Epithelial cell of prostate (primary cell): ENCODE data around the gene PHEX.

Experiments used
- DNase-seq: peaks from one replicate; pipeline ENCODE4 v3.0.0-alpha.2; 2011; ENCODE audit warnings: low read depth, low spot score
- H3K27ac ChIP-seq: fragments of 450-650 bp; 2 replicates; pipeline ENCODE4 v1.5.1; 2017; ENCODE audit warnings: mild to moderate bottlenecking

PHEX gene

DNA sequence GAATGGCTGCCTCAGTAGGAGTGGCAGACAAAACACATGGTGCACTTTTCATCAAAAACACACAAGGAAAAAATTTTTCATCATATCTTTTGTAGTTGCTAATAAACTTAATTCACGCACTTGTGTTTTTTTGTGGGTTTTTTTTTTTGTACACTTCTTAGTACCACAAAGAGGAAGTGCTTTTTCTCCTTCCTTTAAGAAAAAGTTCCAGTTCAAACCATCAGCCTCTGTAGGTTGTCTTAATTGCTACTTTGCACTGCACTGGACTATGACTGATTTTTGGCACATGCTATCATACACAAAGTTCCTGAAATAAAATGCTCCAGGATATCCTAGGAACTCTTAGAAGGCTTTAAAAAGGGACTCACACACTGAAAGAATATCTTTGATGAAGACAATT, at the start of gene PHEX:
PHEX (plus strand) TSS at position 242 of the 400 bp plus-strand sequence. CDS start 681 bp downstream, outside the sequence.
- no peak for DNase-seq
- no peak within 1 kb of the TSS for H3K27ac ChIP-seq

DNA sequence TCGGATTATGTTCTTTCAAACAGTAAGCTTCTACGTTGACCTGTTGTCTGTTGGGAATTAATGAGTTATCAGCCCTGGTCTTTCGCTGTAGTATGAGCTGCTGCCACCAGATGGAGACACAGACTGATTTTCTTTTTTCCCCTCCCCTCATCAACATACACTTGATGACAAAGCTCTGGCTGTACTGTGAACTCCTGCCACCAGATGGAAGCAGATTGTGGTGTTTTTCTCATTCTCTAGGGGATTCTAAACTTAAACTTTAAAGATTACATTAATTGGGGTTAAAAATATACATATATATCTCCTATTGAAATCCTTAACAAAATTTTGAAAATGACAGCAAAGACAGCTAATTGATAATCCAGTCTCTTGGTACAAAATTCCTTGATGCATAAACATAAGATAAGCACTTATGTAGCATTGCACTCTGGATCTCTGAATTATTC, 46.8 kb upstream of the PHEX start:
- H3K27ac ChIP-seq, result peak overlapping the region; percentile 34
- no peak for DNase-seq

DNA sequence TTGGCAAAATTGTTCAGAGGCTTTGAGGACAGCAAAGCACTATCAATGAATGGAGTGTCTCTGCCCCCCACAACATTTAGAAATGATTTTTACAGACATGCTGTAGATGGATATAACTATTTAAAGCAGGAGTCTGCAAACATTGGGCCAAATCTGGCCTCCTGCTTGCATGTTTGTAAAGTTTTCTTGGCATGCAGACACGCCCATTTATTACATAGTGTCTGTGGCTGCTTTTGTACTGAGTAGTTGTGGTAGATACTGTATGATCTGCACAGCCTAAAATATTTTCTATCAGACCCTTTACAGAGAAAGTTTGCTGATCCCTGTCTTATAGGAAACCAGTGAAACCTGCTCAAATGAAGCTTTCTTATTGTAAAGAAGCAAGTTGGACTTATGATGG, 45.5 kb upstream of the PHEX start:
- DNase-seq, result no peak
- peak overlapping the region; percentile 34 for H3K27ac ChIP-seq

DNA sequence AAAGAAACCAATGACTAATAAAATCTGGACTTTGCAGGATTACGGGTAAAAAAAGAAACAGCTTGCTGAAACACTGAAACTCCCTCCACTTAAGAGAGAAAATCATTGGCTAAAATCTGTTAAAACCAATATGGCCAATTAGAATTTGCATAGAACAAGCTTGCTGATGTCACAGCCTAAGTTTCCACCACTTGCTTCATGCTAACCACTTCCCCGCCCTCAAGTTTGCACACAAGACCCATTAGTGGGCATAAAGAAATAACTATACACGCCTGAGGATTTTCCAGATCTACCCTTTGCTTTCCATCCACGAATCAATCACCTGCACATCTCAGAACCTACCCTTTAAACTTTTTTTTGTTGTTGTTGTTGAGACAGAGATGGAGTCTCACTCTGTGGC, 42.7 kb upstream of the PHEX start:
- H3K27ac ChIP-seq, result no peak overlapping the region
- DNase-seq, result no peak

DNA sequence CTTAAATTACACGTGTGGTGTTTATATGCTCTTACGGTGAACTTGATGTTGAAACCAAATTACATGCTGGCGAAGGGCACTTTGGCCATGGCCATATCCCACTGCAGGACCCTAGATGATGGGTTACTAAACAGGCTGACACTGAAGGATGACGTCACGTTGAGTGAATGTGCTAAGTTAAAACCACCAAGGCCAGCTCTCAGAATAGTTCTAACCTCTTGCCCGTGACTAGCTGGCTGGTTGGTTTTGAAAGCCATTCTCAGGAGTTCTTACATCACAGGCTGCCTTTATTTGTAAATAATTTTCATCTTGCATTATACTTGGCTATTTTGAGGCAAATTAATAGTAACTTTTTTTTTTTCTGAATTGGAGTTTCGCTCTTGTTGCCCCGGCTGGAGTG, 41.3 kb upstream of the PHEX start:
- no peak for DNase-seq
- H3K27ac ChIP-seq, result no peak overlapping the region

DNA sequence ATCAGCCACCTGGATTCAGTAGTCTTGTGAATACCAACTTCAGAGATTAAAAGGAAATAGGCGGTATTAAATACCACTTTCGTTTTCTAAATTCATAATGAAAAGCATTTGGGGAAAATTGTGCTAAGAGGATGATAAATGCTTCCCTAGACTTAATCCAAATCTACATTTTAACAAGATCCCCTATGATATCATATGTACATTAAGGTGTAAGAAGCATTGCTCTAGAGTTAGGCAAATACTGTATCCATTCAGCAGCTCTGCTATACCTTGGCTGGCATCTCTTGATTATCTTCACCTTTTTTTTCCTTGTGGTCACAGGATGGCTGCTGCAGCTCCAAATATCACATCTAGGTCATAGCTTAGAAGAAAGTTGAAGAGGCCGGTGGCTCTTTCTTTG, 40.6 kb upstream of the PHEX start:
- no peak for DNase-seq
- H3K27ac ChIP-seq, result no peak overlapping the region

DNA sequence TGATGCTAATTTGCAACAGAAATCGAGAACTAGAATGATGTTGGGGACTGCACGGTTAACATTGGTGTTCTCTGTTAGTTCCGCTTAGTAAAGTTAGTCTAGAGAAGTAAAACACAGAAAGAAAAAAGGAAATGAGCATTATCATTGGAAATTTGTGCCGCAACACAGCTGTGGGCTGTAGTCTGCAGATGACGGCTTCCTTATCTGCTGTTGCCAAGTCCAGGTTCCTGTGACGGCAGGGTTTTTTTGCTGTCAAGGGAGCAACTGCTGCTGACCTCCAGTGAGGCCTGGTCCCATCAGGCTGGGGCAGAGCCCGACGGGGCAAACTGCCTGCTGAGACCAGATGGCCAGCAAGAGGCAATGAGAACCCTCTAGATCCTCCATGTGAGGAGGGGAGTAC, 38.9 kb upstream of the PHEX start:
- DNase-seq, result no peak
- no peak overlapping the region for H3K27ac ChIP-seq

DNA sequence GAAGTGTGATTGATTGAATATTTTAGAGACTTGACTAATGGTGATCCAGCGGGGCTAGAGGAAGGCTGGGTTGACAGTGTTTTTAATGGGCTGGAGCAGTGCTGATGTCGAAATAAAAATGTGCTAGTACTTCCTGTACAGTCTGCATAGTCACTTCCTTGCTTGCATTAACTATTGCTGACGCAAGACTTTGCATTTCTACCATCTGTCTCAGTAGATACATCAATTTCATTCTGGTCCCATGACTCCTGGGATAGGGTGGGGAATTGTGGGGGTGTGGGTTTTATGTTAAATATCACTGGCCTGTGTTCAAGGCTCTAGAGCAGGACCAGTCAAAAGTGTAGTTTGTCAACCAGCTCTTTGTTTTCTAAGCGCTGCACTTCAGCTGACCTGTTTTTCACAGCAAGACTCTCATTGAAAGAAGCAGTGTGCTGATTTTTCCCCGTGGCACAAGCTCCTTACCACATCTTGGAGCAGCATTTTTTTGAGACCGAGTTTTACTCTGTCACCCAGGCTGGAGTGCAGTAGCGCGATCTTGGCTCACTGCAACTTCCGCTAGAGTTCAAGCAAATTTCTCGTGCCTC, 35.2 kb upstream of the PHEX start:
- DNase-seq, result no peak

DNA sequence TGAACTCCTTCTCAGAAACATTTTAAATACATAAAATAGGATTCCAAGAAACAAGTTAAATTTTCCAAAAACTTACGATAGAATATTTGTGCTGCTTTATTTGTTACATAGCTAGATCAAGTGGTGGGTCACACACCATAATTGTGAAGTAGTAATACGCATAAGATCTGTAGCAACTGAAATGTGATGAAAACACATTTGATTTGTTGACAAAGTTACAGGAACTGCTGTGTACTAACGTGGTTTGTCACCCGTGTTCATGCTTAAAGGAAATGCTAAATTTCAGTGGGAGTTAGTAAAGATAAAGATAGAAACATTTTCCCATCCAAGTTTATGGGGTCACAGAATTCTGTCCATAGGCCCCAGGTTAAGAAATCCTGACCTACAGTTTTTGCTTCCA, 34.1 kb upstream of the PHEX start:
- no peak overlapping the region for H3K27ac ChIP-seq
- no peak for DNase-seq

More for the DNA sequence above, 35.2 kb upstream of the PHEX start:
- peak overlapping the region; percentile 60 for H3K27ac ChIP-seq

DNA sequence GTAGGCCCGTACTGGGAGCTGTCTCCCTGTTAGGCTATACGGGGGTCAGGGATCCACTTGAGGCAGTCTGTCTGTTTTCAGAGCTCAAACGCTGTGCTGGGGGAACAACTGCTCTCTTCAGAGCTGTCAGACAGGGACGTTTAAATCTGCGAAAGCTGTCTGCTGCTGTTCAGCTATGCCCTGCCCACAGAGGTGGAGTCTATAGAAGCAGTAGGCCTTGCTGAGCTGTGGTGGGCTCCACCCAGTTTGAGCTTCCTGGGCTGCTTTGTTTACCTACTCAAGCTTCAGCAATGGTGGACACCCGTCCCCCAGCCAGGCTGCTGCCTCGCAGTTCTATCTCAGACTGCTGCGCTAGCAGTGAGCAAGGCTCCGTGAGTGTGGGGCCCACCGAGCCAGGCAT, 27.3 kb upstream of the PHEX start:
- H3K27ac ChIP-seq, result no peak overlapping the region
- DNase-seq, result no peak

DNA sequence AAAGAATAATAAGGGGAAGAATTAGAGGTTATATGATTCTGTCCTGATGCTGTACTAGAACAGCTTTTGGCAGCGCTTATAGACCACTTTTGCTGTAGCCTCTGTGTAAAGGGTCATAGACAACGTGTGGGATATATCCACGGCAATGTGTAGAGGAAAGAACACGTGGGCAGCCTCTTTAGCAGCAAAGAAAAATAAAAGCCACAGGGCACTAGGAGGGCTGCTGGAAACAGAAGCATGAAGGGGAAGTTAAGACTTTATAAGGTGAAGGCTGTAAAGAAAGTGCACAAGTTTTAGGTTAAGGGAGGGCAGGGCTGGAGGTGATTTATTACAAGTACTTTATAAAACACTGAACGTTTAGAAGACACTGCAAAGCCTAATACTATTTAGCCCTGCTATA, 20.1 kb upstream of the PHEX start:
- no peak overlapping the region for H3K27ac ChIP-seq
- no peak for DNase-seq

DNA sequence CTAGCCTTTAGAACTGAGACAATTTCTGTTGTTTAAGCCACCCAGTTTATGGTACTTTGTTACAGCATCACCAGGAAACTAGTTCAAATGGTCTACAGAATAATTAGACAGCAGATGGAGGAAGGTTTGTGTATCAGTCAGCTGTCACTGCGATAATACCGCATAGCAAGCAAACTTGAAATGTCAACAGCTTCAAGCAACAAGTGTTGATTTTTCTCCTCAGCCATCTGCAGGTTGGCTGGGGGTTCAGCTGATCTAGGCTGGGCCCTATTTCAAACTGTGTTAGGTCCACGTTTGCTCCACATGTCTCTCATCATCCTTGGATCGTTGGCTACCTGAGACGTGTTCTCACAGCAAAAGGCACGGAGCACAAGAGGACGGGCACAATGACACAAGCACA, 19.2 kb upstream of the PHEX start:
- DNase-seq, result no peak
- H3K27ac ChIP-seq, result no peak overlapping the region

DNA sequence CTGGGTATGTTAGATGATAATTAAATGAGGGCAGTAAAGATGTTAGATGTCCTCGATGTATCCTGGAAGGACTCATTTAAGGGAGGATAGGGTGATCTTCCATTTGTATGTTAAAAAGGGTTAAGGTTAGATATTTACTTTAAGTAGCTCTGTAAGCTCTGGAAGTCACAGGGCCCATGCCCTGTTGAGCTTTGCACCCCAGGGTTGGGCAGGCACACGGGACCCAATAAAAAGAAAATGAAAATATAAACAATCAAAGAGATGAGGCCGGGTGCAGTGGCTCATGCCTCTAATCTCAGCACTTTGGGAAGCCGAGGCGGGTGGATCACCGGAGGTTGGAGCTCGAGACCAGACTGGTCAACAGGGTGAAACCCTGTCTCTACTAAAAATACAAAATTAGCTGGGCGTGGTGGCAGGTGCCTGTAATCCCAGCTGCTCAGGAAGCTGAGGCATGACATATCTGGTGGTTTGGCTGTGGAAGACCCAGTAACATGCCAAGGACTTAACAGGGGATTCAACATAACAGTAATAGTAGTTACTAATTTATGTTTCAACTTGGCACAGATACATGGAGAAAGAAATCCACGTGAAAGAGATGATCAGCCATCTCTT, 16.9 kb upstream of the PHEX start:
- H3K27ac ChIP-seq, result no peak overlapping the region
- DNase-seq, result no peak

DNA sequence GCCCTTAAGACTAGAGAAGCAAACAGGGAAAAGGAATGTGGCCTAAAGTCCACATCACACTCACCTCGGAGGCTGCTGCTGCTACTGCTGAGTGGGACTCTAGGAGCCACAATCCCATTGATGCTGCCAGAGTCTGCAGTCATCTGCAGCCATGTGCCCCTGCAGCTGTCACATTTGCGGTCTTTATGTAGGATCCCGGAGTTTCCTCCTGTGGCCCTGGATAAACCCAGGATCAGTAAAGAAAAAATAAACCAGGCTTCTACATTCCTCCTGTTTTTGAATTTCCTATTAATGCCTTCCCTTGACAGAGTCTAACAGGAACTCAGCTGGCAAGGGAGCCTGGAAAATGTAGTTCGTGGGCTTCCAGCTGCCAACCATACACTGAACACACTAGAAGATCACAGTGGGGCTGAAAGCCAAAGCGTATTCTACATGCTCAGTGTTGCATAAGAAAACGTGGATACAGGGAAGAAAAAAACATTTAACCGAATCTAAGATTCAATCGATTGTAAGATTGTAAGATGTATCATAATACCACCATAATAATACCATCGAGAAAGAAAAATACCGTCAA, 10.3 kb upstream of the PHEX start:
- no peak overlapping the region for H3K27ac ChIP-seq
- DNase-seq, result no peak

DNA sequence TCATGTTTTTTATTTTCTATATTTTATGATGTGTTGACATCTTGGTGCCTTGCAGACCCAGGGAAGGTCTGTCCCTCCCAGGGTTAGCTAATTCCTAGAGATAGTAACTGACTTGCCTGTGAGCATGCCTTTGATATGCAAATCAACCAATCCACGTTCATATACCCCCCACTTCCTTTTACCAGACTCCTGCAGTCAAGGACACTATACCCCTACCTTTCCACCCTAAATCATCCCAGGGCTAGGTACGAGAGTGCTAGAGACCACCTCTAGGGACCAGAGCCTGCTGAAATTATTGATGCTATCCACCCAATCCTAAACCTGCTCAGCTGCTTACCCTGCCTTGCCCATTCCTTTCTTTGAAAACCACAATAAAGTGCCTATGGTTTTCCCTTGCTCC, 7.5 kb upstream of the PHEX start:
- no peak for DNase-seq
- H3K27ac ChIP-seq, result no peak overlapping the region

DNA sequence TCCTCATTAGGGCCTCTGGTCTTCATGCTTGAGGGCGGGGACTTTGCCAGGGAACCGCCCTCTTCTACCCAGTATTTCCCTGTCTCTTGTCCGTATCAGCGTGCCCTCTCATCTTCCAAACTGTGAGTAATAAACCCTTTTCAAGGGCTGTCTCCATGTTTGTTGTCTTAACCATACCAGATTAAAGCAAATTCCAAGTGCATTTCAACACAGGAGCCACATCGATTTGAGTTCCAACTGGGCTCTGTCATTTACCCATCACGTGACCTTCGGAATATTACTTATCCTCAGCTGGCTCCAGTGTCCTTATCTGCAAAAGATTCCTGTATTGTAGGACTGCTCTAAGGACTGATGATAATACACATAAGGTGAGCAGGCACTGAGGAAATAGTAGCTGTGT, 6.4 kb upstream of the PHEX start:
- DNase-seq, result no peak
- no peak overlapping the region for H3K27ac ChIP-seq

DNA sequence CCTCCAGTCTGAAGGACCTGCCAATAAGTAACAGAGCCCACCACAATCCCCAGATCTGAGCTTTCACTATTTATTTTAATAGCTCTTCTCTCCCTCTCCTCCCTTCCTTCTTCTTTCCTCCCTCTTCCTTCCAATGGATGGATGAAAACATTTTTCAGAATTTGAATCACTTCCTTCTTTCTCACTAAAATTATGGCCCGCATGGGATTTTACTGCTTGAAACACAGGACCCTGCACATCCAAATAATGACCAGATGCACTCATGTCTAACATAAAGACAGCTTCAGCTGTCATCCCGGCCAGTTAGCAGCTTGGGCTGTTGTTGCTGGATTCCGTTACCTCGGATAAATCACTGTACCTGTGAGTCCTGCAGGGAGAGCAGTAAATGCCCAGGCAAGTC, 5.4 kb upstream of the PHEX start:
- no peak overlapping the region for H3K27ac ChIP-seq
- DNase-seq, result no peak

DNA sequence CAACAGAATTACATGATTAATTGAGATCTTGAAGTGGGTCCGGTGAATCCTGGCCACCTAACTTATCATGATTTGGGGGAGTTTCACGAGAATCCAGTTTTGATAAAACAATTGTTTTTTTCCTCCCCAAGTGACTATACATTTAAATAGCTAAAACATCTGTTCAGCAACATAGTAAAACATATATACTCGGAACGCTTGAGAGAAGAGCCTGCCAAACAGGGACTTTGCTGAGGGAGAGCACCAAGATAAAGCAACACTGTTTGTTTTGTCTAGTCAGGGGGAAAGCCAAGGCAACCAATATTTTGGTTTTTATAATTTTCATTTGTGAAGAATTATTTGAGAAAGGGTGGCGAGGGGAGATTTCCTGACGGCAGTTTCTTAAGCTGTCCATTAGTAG, 381 bp downstream of the PHEX start:
- no peak overlapping the region for H3K27ac ChIP-seq
- no peak for DNase-seq

DNA sequence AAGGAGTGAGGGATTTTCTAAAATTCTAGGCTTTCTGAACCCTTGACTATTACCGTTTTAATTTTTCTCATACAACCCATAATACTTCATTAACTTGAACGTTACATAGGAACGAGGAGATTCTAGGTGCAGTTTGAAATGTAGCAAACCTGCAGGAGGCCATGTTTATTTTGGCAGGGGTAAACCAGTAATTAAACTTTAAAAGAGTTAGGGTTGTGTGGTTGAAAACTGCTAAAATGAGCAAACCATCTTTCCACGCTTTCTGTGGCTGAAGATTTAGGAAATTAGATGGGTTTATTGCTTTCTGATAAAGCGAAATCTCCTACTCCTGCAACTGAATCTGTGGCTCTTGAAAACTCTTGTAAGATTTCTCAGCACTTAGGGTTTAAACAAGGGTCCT, 1.7 kb downstream of the PHEX start:
- no peak for DNase-seq
- H3K27ac ChIP-seq, result no peak overlapping the region

DNA sequence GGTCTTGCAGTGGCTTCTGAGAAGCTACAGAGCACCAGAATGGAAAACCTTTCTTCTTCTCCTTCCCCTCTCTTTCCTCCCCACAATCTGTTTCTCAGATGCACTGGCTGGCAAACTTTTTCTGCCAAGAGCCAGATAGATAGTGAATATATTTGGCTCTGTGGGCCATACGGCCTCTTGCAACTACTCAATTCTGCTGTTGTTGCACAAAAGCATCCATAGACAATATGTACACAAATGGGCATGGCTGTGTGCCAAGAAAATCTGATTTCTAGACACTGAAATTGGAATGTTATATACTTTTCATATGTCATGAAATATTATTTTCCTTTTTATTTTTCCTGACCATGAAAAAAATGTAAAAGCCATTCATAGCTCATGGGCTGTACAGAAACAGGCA, 3.1 kb downstream of the PHEX start:
- no peak for DNase-seq
- no peak overlapping the region for H3K27ac ChIP-seq

DNA sequence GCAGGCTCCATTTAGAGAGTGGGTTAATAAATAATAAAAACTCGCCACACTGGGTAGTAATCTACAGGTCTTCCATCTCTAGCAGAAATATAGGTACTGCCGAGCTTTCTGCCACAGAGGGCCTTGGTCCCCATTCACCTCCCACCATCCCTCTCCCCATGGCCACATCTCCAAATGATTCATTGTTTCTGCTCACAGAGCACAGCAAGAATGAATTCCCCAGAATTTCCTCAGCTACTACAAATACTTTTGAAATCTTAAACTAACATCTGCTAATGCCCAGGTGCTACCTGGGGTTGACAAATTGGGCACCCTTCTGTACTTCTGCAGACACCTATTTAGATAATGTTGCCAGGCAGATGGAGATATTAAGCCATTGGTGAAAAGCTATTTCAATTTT, 5.1 kb downstream of the PHEX start:
- DNase-seq, result no peak
- no peak overlapping the region for H3K27ac ChIP-seq

DNA sequence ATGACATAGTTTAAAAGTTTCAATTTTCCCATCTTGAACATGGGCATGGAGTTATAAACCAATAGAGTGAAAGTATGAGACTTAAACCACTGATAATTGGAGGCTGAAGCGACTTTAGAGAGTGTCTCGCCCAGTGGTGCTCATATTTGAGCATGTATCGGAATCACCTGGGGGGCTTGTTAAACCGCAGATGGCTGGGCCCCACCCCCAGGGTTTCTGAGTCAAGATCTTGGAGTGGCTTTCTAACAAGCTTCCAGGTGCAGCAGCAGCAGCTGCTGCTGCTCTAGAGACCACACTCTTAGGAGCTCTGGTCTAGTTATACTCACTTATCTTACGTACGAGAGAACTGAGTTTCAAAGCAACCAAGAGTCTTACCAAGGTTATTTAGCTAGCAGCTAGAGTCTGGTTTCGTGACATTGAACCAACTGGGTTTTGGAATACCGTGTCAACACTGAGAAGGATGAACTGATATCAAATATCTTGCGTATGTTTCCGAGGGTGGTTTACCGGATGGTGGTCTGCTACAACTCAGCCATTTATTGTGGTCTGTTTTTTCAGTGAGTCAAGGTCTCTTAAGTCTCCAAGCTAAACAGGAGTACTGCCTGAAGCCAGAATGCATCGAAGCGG, 5.9 kb downstream of the PHEX start:
- H3K27ac ChIP-seq, result no peak overlapping the region
- DNase-seq, result no peak
